Stimulated activated naive CD4-positive, alpha-beta T cell treated with Interleukin-2 at 50 U/mL for 16 hours (primary cell): ENCODE data around the gene ENDOG.
"Not testable (repeated sequence)": the region's sequence is repeated elsewhere in the genome, so short reads cannot be mapped to it uniquely, and the experiment has no call there.

ENCODE experiments used
- DNase-seq: peaks from one replicate; lab custom pipeline; 2025; lab: John Stamatoyannopoulos, UW

Gene ENDOG

DNA sequence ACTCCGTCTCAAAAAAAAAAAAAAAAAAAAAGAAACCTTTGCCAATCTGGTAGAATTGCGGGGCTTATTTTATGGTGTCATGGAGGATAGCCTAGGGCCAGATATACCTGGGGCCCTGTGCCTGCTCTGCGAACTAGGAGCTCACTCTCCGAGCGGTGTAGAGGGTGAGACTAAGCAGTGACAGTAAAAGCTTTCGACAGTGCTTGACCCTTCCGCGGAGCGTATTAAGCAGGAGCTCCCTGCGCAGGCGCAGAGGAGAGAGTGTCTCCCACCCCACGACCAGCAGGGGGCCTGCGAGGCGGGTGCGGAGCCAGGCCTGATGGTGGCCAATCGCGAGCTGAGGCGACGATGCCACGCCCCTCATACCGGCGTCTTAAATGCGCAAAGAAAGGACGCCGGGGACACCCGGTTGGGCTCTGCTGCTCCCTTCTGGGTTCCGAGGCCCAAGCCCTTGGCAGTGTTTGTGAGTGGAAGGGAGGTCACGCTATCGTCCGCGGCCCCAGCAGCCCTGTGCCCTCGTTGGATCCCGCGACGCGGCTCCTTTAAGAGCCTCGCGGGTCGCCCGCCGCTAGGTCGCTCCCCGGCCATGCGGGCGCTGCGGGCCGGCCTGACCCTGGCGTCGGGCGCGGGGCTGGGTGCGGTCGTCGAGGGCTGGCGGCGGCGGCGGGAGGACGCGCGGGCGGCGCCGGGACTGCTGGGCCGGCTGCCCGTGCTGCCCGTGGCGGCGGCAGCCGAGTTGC lies at the start of gene ENDOG:
Gene ENDOG (plus strand): TSS at position 402 of the 740 bp plus-strand sequence. CDS start 185 bp downstream, at position 587.
- DNase-seq, result peak; percentile 95

DNA sequence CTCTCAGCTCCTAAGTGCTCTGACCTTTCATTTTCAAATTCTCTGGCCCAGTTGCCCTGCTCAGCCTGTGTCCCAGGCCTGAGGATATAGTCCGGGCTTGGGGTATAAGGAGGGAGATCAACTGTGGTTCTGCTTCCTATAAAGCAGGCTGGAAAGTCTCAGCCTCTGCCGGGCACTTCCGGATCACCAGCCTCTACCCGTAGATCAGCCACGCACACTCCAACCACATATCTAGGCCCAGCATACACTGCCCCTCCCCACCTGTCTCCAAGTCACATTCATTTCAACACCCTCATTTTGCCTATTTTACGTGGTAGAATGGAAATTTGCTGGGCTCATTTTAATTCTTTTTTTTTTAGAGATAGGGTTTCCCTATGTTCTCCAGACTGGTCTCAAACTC lies 49.7 kb upstream of the ENDOG start:
- DNase-seq, result no peak

DNA sequence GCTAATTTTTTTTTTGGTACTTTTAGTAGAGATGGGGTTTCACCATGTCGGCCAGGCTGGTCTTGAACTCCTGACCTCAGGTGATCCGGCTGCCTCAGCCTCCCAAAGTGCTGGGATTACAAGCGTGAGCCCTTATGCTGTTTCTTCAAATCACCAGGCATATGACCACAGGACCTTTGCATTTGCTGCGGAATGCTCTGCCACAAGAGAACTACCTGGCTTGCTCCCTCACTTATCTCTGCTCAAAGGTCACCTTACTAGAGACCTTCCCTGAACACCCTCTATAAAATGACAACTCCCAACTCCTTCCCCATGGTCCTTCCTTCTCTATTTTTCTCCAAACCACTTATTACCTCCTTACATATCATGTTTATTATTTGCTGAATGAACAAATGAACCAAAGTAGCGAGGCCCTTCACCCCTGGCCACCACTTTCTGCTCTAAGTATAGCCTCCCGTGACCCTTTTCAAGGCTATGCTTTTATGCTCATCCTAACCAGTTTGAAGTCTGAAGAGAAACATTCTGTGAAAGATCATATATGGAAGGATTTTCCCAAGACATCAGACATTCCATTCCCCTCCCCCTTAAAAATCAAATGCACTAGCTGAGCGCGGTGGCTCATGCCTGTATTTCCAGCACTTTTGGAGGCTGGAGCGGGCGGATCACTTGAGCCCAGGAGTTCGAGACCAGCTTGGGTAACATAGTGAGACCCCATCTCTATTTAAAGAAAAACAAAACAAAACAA lies 47.8 kb upstream of the ENDOG start:
- no peak for DNase-seq

DNA sequence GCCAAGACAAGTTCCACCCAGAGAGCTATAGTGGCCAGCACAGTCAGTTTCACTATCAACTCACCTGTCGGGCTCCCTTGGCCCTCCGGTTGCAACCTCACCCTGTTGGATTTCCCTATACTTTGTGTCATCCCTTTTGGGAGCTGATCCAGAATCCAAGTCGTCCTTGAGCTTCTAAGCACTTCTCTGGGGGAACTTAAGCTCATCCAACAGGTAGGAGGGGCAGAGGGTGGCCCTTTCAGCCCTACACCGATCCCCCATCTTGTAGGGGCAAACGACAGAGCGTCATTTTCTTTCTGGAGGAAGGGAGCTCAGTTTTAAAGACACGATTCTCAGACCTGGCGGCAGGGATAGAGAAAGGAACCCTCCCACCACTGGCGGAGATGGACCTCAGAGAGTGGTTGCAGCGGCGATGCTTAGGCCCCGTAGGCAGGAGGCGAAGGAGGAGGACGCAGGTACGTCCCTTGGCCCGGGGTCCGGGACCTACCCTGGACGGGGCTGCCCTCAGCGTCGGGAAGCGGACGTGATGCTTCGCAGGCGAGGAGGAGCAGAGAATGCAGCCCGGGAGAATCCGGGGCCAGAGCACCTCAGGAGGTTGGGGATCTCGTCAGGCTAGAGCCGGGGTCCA lies 47.1 kb upstream of the ENDOG start:
- no peak for DNase-seq

DNA sequence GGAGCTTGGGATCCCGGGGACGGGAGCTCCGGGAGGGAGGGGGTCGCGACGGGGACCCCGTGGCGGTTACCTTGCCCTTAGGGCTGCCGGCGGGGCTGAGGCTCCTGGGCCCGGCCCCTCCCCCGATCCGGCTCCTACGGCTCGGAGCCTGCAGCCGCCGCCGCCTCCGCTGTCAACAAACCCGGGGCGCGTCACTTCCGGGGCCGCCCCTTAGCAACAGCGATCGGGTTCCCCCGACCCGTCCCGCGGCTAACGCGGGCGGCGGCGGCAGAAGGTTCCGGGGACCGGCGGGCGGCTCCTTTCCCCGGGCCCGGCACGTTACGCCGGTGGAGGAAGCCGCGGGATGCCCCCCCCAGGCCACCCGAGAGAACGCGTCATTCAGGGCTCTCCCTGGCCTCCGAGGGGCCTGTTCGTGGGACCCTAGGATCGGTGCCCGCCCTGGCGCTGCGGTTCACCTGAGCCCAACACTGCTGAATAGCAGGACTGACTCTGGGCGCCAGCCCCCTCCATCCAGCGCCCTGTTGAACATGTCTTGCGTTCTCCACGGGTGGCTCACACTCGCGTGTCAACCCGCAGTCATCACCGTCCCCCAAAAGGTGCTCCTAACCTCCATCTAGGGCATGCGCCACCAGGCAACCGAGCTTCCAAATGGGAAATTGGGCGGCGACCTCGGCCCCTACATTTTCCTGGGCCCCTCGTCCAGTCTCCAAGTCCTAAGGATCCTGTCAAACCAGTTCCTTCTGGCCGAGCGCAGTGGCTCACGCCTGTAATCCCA lies 46.4 kb upstream of the ENDOG start, which contains the start of gene ZER1:
Gene ZER1 (minus strand): TSS at position 183 of the 775 bp plus-strand sequence. CDS start 16,362 bp downstream, outside the sequence.
- DNase-seq, result peak; percentile 92

DNA sequence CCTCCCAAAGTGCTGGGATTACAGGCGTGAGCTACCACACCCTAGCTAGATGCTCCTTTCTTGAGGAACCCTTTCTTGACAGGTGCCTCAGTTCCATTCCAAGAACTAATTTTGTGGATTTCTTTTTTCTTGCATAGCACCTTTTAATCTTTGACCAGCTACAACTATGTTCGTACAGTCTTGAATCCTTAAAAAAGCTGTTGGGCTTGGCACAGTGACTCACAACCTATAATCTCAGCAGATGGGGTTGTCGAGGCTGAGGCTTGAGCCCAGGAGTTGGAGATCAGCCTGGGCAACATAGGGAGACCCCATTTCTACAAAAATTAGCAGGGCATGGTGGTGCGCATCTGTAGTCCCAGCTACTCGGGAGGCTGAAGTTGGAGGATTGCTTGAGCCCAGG lies 45.3 kb upstream of the ENDOG start:
- no peak for DNase-seq

DNA sequence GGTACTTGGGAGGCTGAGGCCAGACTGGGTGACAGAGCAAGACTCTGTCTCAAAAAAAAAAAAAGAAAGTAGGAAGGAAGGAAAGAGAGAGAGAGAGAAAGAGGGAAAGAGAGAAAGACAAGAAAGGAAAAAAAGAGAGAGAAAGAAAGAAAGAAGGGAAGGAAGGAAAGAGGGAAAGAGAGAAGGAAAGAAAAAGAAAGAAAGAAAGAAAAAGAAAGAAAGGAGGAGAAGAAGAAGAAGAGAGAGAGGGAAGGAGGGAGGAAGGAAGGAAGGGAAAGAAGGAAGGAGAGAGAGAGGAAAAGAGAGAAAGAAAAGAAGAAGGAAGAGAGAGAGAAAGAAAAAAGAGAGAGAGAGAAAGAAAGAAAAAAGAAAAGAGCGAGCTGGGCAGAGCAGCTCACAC lies 43.5 kb upstream of the ENDOG start:
- DNase-seq, result no peak

DNA sequence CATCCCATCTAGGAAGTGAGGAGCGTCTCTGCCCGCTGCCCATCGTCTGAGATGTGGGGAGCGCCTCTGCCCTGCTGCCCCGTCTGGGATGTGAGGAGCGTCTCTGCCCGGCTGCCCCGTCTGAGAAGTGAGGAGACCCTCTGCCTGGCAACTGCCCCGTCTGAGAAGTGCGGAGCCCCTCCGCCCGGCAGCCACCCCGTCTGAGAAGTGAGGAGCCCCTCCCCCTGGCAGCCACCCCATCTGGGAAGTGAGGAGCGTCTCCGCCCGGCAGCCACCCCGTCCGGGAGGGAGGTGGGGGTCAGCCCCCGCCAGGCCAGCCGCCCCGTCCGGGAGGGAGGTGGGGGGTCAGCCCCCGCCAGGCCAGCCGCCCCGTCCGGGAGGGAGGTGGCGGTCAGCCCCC lies 38.2 kb upstream of the ENDOG start:
- DNase-seq, result not testable (repeated sequence)

DNA sequence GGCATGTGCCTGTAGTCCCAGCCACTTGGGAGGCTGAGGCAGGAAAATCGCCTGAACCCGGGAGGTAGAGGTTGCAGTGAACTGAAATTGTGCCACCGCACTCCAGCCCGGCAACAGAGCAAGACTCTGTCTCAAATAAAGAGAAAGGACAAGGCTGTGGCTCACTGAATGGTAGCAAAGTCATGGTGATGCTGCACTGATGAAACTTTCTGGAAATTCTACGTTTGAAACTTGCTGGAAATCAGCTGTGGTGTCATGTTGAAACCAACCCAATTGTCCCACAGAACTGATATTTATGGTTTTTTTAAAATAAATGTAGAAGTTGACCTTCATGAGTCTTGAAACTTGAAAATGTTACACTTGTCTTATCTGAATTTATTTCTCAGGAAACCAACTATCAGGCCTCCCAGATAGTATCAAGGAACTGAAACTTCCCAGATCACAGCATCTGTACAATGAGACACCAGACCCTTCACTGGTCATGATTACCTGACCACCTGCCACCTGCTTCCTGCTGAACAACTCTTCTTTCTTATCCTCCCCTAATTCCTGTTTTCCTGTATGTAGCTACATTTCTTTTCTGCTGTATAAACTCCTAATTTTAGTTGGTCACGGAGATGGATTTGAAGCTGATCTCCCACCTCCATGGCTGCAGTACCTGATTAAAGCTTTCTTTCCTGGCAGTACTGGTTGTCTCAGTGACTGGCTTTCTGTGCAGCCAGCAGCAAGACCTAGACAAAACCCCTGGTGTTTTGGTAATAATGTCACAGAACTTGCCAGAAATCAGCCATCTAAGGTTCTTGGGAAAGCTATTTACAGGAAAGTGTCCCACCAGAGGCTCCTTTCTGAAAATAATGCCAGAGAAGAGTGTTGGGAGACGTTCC lies 36.9 kb upstream of the ENDOG start:
- no peak for DNase-seq

DNA sequence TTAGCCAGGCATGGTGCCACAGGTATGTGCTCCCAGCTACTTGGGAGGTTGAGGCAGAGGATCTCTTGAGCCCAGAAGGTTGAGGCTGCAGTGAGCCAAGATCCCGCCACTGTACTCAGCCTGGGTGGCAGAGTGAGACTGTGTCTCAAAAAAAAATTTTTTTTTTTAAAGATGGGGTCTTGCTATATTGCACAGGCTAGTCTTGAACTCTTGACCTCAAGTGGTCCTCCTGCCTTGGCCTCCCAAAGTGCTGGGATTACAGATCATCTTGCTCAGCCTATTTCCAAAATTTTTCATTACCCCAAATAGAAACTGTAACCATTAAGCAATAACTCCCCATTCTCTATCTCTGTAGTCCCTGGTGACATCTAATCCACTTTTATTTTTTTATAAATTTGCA lies 35.6 kb upstream of the ENDOG start:
- DNase-seq, result no peak

DNA sequence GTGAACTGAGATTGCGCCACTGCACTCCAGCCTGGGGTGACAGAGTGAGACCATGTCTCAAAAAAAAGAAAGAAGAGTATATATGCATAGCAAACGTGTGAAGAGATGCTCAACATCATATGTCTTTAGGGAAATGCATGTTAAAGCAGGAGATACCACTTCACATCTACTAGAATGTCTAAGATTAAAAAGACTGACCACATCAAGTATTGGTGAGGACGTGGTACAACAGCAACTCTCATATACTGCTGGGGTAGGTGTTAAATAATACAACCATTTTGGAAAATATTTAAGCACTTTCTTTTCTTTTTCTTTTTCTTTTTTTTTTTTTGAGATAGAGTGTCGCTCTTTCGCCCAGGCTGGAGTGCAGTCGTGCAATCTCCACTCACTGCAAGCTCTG lies 32.9 kb upstream of the ENDOG start:
- DNase-seq, result no peak

DNA sequence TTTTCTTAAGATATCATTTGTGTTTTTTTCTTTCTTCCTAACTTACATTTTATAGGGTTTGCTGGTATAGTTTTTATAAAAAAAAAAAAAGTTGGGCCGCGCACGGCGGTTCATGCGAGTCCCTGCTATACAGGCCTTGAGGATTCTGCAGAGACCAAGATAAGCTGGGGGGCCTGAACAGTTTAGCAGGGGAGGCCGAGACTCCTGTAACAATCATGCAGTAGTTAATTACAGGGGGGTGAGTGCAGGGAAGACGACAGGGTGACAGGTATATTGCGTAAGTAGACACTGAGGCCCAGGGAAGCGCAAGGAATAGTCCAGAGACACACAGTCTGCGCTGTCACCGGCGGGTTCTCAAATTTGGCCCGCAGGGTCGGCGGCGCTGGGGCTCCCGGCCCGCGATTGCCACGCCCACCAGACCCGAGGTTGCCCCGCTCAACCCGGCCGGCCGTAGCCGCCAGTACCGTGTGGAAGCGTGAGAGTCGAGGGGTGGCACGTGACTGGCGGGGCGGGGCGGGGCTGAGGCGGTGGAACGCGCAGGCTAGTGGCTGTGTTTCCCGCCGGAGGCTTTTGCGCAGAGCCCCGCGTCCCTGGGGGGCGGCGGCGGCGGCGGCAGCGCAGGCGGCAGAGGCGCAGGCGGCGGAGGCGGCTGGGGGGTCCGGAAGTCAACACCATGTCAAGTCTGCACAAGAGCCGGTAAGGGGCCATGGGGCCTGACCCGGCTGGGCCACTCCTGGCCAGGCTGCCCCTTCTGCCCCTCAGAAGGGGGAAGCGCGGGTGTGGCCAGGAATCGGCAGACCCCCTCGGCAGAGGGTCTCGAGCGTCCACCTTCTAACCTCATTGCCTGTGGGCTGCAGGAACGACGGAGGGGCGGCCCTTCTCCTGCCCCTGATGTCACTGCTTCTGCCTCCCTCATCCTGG lies 31.4 kb upstream of the ENDOG start, which contains the start of gene TBC1D13:
Gene TBC1D13 (plus strand): TSS at position 573 of the 921 bp plus-strand sequence. CDS start 101 bp downstream, at position 674.
- peak; percentile 88 for DNase-seq

DNA sequence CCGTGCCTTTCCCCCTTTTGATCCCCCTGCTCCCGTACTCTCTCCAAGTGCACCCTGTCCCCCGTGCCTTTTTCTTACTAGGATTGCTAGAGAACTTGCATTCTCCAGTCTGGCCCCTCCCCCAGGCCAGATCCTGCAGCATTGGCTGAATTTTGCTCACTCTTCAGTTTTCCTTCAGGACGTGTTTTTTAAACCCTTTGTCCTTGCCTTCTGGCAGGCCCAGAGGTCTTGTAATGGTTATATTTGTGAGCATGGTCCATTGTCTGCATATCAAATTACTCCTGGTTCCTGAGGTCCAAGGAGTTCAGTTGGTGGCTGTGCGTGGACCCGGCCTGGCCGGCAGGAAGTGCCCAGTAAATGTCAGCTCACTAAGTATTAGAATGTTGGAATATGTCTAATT lies 30.6 kb upstream of the ENDOG start:
- DNase-seq, result no peak

DNA sequence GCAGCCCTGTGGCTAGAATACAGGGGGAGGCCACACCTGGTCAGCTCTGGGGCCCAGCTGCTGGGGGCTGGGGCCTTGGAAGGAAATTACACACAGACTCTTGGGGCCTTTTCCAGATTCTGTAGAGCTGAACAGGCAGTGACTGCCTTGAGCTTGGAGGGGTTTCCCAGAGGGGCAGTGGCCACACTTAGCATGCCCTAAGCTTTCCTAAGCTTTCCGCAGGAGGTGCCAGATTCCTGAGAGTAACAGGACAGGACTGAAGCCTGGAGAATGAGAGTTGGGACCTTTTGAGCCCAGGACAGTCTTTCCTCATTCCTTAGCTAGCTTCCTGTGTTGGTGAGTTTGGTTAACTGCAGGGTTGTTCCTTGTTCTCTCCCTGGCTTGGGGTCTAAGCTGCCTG lies 29.9 kb upstream of the ENDOG start:
- no peak for DNase-seq

DNA sequence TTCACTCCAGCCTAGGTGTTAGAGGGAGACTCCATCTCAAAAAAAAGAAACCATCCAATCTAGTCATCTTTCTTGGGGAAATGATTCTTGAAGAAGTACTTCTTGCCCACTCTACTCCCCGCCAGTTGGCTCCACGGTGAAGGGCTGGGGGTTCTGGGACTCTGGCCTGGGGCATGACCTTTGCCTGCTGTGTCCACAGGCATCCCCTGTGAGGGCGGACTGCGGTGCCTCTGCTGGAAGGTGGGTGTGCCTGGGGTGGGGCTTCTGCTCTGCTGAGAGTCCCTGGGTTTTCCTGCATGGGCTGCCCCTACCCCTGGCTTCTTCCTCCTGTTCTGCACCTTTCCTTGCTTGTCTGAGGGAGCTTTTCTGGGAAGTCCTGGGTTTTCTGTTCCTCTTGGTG lies 27.8 kb upstream of the ENDOG start:
- DNase-seq, result no peak

DNA sequence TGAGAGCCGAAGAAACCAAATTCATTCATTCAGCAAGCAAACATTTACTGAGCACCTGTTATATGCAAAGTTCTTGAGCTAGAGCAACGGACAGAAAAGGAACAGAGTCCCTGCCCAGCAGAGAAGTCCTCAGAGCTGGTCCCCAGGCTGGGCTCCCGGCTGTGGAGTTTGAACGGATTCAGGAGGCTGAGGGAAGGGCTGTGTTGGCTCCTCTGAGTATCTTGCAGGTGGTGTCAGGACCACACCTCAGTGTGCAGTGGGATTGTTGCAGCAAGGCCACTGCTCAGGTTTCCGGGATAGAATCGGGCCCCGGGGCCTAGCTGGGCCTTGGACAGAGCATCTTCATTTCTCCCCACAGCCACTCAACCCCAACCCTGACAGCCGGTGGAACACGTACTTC lies 26.2 kb upstream of the ENDOG start:
- DNase-seq, result no peak

DNA sequence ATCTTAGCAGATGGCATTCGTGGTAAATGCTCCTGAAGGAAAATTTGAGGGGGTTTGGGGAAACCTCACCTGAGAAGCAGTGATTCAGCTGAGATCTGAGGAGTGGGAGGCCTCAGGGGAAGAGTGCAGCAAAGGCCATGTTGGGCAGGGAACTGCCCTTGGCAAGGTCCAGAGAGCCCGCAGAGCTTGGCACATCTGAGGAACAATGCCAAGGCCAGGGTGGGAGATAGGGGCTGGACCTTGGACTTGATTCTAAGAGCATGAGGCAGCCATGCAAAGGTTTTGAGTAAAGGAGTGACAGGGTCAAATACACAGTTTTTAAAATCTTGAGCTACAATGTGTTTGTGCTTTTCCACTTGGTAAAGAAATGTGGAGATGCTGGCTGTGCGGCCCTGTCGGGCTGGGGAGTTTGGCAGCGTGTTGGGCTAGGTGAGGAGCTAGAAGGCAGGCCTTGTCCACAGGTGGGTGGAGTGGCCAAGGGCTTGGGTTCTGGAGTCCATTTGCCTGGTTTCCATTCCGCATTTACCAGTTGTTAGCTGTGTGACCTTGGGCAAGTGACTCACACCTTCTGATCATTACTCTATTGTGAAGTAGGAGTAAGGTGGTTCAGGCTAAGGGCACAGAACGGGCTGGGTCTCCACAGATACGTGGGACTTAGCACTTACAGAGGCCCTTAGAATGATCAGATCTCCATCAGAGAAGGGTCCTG lies 25.2 kb upstream of the ENDOG start:
- DNase-seq, result no peak

DNA sequence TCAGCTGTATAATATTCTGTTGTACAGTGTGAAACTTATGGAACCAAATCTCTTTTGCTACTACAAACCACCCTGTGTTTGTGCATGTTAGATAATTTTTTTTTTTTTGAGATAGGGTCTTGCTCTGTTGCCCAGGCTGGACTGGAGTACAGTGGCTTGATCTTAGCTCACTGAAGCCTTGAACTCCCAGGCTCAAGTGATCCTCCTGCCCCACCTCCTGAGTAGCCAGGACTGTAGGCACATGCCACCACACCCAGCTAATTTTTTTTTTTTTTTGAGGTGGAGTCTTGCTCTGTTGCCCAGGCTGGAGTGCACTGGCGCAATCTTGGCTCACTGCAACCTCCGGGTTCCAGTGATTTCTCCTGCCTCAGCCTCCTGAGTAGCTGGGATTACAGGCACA lies 23.3 kb upstream of the ENDOG start:
- DNase-seq, result not testable (repeated sequence)

DNA sequence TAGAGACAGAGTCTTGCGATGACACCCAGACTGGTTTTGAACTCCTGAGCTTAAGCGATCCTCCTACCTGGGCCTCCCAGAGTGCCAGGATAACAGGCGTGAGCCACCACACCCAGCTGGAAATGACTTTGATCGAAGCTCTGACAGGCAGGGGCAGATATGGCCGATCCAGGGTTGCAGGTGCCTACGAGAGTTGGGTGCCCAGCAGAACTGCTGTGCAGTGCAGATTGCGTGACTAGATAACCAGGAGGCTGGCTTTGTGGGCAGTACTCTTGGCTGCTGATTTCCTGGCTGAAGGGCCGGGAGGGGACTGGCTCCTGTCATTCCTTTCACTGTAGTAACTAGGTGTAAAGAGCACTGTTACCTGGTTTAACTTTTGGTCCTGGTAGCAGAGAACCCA lies 19.4 kb upstream of the ENDOG start:
- no peak for DNase-seq
